SK-N-SH (cell line): ENCODE measurements around the gene MICAL2. TPM values are rescaled to one million over a fixed set of nuclear protein-coding genes. Genes with fewer than 3 reads are reported as not detected.
A peak's percentile ranks its signal among the peaks of the same experiment; 100 is the strongest.

Experiments
- CTCF ChIA-PET: fragments of 300-600, 350-600 bp; formaldehyde crosslinking; extraction: SDS; loops from one replicate; lab custom pipeline; 2021; lab: Yijun Ruan, JAX
- POLR2A ChIA-PET: fragments of 350-600 bp; sonication (Branson Sonifier 250); formaldehyde crosslinking; extraction: SDS; loops from one replicate; lab custom pipeline; 2020; ENCODE audit warnings: antibody characterized with exemption, inconsistent platforms; lab: Yijun Ruan, JAX
- DNase-seq: peaks from one replicate; pipeline ENCODE4 v3.0.0; 2012
- H2AFZ ChIP-seq: fragments of 200-600 bp; sonication (generic); 2 replicates; pipeline ENCODE4 v1.8.1; 2016; ENCODE audit warnings: antibody characterized with exemption, mild to moderate bottlenecking, low read depth
- H3F3A ChIP-seq: fragments of 200-600 bp; sonication (generic); replicated peaks from 2 replicates; pipeline ENCODE3; 2016; ENCODE audit warnings: antibody characterized with exemption, mild to moderate bottlenecking; ENCODE audit not compliant: insufficient read depth
- H3K27ac ChIP-seq, 2 experiments: fragments of 200-500 bp in 1 of 2; fragments of 200-600 bp in 1 of 2; sonication (Bioruptor generic) in 1 of 2; sonication (generic), shearing (Covaris generic) in 1 of 2; 2 replicates each; pipeline versions ENCODE4 v1.5.1 to v1.6.1; 2014 to 2016; ENCODE audit warnings: low read depth in 2 of 2, inconsistent platforms in 1 of 2, low read length in 1 of 2, mild to moderate bottlenecking in 1 of 2, mixed read lengths in 1 of 2
- H3K27me3 ChIP-seq: fragments of 200-600 bp; sonication (generic), shearing (Covaris generic); 2 replicates; pipeline ENCODE4 v1.6.1; 2016; ENCODE audit warnings: mixed run types; ENCODE audit not compliant: insufficient read depth
- H3K36me3 ChIP-seq, 2 experiments: fragments of 200-500 bp in 1 of 2; fragments of 200-600 bp in 1 of 2; sonication (Bioruptor generic) in 1 of 2; sonication (generic) in 1 of 2; replicated peaks in 1 of 2; 2 replicates each; pipeline versions ENCODE3 to v1.5.1; 2014 to 2016; ENCODE audit warnings: low read length in 1 of 2, mild to moderate bottlenecking in 1 of 2; ENCODE audit not compliant: insufficient read depth in 2 of 2, control insufficient read depth in 1 of 2
- H3K4me1 ChIP-seq, 2 experiments: fragments of 200-500 bp in 1 of 2; fragments of 200-600 bp in 1 of 2; sonication (Bioruptor generic) in 1 of 2; sonication (generic), shearing (Covaris generic) in 1 of 2; 2 replicates each; pipeline versions ENCODE4 v1.5.1 to v1.6.1; 2014 to 2016; ENCODE audit warnings: low read depth in 1 of 2, low read length in 1 of 2, mixed run types in 1 of 2; ENCODE audit not compliant: insufficient read depth in 2 of 2, control insufficient read depth in 1 of 2
- H3K4me2 ChIP-seq: fragments of 200-600 bp; sonication (generic), shearing (Covaris generic); 2 replicates; pipeline ENCODE4 v1.6.1; 2017; ENCODE audit warnings: mixed run types
- H3K4me3 ChIP-seq, 2 experiments: fragments of 200-500 bp in 1 of 2; fragments of 200-600 bp in 1 of 2; sonication (Bioruptor generic) in 1 of 2; sonication (generic), shearing (Covaris generic) in 1 of 2; 2 replicates each; pipeline versions ENCODE4 v1.5.1 to v1.8.1; 2014 to 2016; ENCODE audit warnings: low read depth in 2 of 2, inconsistent platforms in 1 of 2, low read length in 1 of 2, mild to moderate bottlenecking in 1 of 2, mixed read lengths in 1 of 2, moderate library complexity in 1 of 2
- H3K79me2 ChIP-seq: fragments of 200-600 bp; sonication (generic); 2 replicates; pipeline ENCODE4 v1.8.1; 2017; ENCODE audit warnings: mild to moderate bottlenecking; ENCODE audit not compliant: insufficient read depth
- H3K9ac ChIP-seq: fragments of 200-600 bp; sonication (generic); 2 replicates; pipeline ENCODE4 v1.6.1; 2017; ENCODE audit warnings: mixed run types
- H3K9me2 ChIP-seq: fragments of 200-600 bp; sonication (generic); 2 replicates; pipeline ENCODE4 v1.6.1; 2017; ENCODE audit warnings: mixed run types
- H3K9me3 ChIP-seq: fragments of 200-600 bp; sonication (generic); 2 replicates; pipeline ENCODE4 v1.6.1; 2017; ENCODE audit warnings: mixed run types, mild to moderate bottlenecking, moderate library complexity
- H4K20me1 ChIP-seq: fragments of 200-600 bp; sonication (generic); 2 replicates; pipeline ENCODE4 v1.6.1; 2017; ENCODE audit warnings: mild to moderate bottlenecking, mixed run types; ENCODE audit not compliant: insufficient read depth
- FOSL2 ChIP-seq: IDR thresholded peaks from 2 replicates; pipeline ENCODE4 v1.4.0; 2012; ENCODE audit warnings: low read depth, mild to moderate bottlenecking, moderate library complexity, borderline replicate concordance
- FOXM1 ChIP-seq: IDR thresholded peaks from 2 replicates; pipeline ENCODE4 v1.4.0; 2012; ENCODE audit warnings: low read depth, mild to moderate bottlenecking
- GABPA ChIP-seq: IDR thresholded peaks from 2 replicates; pipeline ENCODE4 v1.4.0; 2012; ENCODE audit warnings: low read depth, mild to moderate bottlenecking
- PBX3 ChIP-seq: IDR thresholded peaks from 2 replicates; pipeline ENCODE4; 2012
- RCOR1 ChIP-seq: fragments of 150-350 bp; IDR thresholded peaks from 2 replicates; pipeline ENCODE4 v1.6.1; 2017; ENCODE audit warnings: antibody characterized with exemption, low read length
- SMC3 ChIP-seq: IDR thresholded peaks from 2 replicates; pipeline ENCODE4 v1.6.1; 2012; ENCODE audit warnings: low read depth, low read length, improper control_type of control experiment
- TCF12 ChIP-seq: IDR thresholded peaks from 2 replicates; pipeline ENCODE4 v1.4.0; 2012
- ZBTB33 ChIP-seq: IDR thresholded peaks from 2 replicates; pipeline ENCODE4 v1.4.0; 2012; ENCODE audit warnings: low read depth, borderline replicate concordance
- WGBS: methylation state at CpG from one replicate; pipeline ENCODE4 v1.1.6; 2017; ENCODE audit warnings: low lambda C conversion rate; 5-methylcytosine and 5-hydroxymethylcytosine counted together
- polyA plus RNA-seq, 3 experiments: library from polyadenylated mRNA; depleted of rRNA; stranded (reverse); fragments of >200 nt; gene quantifications; 2 replicates each; pipeline ENCODE4 v1.2.3, GENCODE V29; 2012
- TF ChIP-seq, protein P1 (sequence below): IDR thresholded peaks from 2 replicates; pipeline ENCODE4 v1.6.1; 2012; ENCODE audit warnings: mild to moderate bottlenecking, low read depth, low read length, moderate library complexity

The MICAL2 gene
- polyA plus RNA-seq, 1 of the 3 experiments (the other 2 are of a cell fraction): 54.6 TPM

- TF ChIP-seq ZBTB33: 0 out of 2 replicates have a peak, but pooled peaks have one; percentile 31
These were observed 122.6 kb downstream of the MICAL2 start (continued) for GRCh38 chr11:12232817-12233601.

DNA sequence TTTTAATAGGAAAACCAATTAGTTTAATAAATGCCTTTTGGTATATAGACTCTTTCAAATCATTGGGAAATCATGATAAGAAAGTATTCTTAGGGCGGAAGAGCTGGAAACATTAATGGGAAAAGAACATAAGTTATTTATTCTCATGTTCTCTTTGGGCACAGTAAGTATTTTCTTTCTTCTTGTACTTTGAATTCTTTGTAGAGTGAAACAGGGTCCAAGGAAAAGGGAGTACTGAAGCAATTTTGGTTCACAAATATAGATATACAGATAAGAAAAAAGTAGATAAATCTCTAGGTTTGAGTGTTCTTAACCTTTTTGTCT lies 123.2 kb downstream of the MICAL2 start:
- Histone ChIP-seq H3K9me3 (no peaks in the 10 kb centered on the region), H3F3A (peaks cover 54% of the 10 kb centered on the region), H4K20me1 (no peaks in the 10 kb centered on the region), H3K4me1 (peaks cover 0 to 23% of the 10 kb centered on the region in 2 experiments; a peak in 3 of 4 replicates), H3K9ac (peak overlapping the region; percentile 69), H2AFZ (no peak overlapping the region), H3K79me2 (peaks cover 26% of the 10 kb centered on the region), H3K9me2 (no peaks in the 10 kb centered on the region), H3K4me3 (no peak overlapping the region), H3K4me2 (0 out of 2 replicates have a peak overlapping the region, but pooled peaks have one; percentile 14), H3K27ac (peak overlapping the region in 1 of 2 experiments; percentile 97; a peak in 2 of 4 replicates), H3K36me3 (peaks cover 40 to 67% of the 10 kb centered on the region in 2 experiments), H3K27me3 (no peaks in the 10 kb centered on the region)
- ChIA-PET CTCF (interaction anchor here (0.9 to 4.9 kb wide), 4 partner anchors 8 to 186 kb away, joined by 3 to 48 read pairs (median 10); no protein-coding TSS in a partner anchor), POLR2A (no interaction called here)
- TF ChIP-seq FOSL2 (no peak), TCF12 (no peak), SMC3 (no peak), FOXM1 (no peak), PBX3 (no peak), RCOR1 (no peak), GABPA (no peak)
- TF ChIP-seq, protein P1, sequence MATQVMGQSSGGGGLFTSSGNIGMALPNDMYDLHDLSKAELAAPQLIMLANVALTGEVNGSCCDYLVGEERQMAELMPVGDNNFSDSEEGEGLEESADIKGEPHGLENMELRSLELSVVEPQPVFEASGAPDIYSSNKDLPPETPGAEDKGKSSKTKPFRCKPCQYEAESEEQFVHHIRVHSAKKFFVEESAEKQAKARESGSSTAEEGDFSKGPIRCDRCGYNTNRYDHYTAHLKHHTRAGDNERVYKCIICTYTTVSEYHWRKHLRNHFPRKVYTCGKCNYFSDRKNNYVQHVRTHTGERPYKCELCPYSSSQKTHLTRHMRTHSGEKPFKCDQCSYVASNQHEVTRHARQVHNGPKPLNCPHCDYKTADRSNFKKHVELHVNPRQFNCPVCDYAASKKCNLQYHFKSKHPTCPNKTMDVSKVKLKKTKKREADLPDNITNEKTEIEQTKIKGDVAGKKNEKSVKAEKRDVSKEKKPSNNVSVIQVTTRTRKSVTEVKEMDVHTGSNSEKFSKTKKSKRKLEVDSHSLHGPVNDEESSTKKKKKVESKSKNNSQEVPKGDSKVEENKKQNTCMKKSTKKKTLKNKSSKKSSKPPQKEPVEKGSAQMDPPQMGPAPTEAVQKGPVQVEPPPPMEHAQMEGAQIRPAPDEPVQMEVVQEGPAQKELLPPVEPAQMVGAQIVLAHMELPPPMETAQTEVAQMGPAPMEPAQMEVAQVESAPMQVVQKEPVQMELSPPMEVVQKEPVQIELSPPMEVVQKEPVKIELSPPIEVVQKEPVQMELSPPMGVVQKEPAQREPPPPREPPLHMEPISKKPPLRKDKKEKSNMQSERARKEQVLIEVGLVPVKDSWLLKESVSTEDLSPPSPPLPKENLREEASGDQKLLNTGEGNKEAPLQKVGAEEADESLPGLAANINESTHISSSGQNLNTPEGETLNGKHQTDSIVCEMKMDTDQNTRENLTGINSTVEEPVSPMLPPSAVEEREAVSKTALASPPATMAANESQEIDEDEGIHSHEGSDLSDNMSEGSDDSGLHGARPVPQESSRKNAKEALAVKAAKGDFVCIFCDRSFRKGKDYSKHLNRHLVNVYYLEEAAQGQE: no peak
- DNase-seq: no peak
- 72% methylated on average over 1 of the region's 1 CpG for WGBS
